Stimulated activated CD4-positive, alpha-beta T cell treated with anti-CD3 and anti-CD28 coated beads, TNF-alpha, amount 100 ng/mL, for 4 hours (primary cell): ENCODE results near the gene CLIP2.
"Not testable (repeated sequence)": the region's sequence is repeated elsewhere in the genome, so short reads cannot be mapped to it uniquely, and the experiment has no call there.

ENCODE experiments used
- DNase-seq, 3 experiments: peaks; one replicate each; pipeline ENCODE4 v3.0.0-alpha.2; 2020; ENCODE audit warnings: low read depth in 3 of 3

Gene CLIP2

GRCh38 chr7:74289018-74289658 lies at the start of gene CLIP2:
Gene CLIP2, plus strand, starts transcription at chr7:74289407. Its CDS starts 28,140 bp downstream, at chr7:74317547.
- peak; percentile 54 to 71 (median 60) for DNase-seq

GRCh38 chr7:74240482-74240881 lies 48.7 kb upstream of the CLIP2 start:
- no peak for DNase-seq

DNA sequence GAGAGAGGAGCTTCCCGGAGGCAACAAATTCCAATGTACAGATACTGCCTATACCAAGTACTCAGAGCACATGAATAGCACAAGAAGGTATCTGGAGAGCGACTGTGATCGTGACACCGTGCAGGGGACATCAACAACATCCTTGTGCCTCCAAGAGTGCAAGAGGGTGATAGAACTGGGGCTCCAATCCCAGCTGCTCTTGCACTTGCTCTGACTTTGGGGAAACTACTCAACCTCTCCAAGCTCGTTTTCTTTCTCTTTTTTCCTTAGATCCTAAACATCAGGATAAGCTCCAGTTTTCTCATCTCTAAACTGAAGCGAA lies 47.1 kb upstream of the CLIP2 start:
- no peak for DNase-seq

GRCh38 chr7:74246497-74246896 lies 42.7 kb upstream of the CLIP2 start:
- DNase-seq = no peak

- DNase-seq = no peak
Measured at GRCh38 chr7:74248156-74248555, 41.1 kb upstream of the CLIP2 start.

- DNase-seq = not testable (repeated sequence)
Measured at GRCh38 chr7:74249058-74249457, 40.1 kb upstream of the CLIP2 start.

DNA sequence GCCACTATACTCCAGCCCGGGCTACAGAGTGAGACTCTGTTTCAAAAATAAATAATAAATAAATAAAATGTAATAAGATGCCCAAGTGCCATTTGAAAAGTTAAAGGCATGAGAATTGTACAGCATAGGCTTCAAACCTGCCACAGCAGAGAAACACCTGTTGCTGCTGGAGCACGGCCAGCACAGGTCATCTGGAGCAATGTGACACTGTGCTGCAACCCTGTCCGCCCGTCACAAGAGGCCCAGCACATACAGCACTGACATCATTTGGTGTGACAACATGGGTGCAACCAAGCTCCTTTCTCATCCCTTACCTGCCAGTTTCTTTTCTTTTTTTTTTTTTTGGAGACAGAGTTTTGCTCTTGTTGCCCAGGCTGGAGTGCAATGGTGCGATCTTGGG lies 36.3 kb upstream of the CLIP2 start:
- DNase-seq = no peak

DNA sequence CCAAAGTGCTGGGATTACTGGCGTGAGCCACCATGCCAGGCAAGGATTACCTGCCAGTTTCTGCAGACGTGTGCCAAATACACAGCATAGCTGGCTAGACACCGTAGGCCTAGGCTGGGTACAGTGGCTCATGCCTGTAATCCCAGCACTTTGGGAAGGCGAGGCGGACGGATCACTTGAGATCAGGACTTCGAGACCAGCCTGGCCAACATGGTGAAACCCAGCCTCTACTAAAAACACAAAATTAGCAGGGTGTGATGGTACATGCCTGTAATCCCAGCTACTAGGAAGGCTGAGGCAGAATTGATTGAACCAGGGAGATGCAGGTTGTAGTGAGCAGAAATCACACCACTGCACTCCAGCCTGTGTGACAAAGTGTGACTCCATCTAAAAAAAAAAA lies 35.9 kb upstream of the CLIP2 start:
- DNase-seq = no peak

DNA sequence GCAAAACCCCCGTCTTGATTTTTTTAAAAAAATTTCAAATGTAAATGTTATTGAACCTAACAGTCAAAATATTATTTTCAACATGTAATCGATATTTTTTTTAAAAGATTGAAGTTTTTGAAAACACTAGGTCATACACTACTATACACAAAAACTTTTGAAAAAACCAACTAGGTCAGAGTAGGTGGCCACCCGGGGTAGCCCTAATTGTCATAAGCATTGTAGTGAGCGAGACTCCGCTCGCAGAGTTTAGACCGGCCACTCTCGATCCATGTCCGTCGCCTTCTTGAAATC lies 35.4 kb upstream of the CLIP2 start:
- DNase-seq = no peak

DNA sequence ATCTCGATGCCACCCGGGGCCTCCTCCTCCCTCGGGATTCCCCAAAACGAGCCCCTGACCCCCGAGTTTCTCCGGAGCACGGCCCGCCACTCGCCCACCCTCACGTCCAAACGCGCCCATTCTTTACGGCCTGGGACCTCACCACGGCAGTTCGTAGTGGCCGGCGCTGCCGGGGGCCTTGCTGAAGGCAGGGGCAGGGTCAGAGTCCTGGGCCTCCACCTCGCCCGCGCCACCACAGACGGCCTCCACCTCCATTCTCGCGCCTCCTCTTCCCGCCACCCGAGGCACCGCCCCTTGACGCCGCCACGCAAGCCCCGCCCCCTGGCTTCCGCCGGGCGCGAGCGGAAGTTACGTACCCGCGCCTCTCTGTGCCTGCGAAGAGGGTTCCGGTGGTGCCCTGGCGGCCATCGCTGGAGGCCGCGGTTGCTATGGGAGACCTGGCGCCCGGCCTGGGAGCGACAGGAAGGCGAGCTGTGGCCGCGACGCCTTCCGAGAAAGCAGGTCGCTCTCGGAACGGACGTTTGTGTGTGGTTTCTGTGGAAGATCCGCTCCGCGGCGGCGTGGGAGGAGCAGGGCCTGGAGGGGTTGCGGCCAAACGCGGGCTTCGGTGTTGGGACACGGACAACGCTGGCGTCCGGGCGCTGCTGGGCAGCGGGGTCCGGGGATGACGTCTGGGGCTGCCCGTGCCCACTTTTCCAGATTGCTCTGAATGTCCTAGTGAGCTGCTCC lies 34.9 kb upstream of the CLIP2 start, which contains the start of gene RFC2:
Gene RFC2, minus strand, starts transcription at position 271 of the 729 bp plus-strand sequence. Its CDS starts 16 bp downstream, at position 255.
- peak; percentile 93 to 96 (median 94) for DNase-seq

DNA sequence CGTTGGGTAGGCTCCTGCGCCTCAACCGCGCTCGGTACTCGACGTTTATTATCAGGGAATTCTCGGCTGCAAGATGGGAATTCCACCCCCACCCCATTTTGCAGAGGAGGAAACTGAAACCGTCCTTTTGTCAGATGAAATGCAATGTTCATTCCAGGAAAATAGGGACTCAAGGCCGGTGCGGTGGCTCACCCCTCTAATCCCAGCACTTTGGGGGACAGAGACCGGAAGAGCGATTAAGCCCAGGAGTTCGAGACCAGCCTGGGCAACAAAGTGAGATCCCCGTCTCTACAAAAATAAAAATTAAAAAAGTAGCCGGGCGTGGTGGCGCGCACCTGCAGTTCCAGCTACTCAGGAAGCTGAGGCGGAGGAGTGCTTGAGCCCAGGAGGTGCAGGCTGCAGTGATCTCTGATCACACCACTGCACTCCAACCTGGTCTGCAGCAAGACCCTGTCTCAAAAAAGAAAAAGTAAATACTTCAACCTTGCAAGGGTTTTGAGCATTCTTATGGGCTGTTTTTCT lies 34.3 kb upstream of the CLIP2 start:
- no peak for DNase-seq

DNA sequence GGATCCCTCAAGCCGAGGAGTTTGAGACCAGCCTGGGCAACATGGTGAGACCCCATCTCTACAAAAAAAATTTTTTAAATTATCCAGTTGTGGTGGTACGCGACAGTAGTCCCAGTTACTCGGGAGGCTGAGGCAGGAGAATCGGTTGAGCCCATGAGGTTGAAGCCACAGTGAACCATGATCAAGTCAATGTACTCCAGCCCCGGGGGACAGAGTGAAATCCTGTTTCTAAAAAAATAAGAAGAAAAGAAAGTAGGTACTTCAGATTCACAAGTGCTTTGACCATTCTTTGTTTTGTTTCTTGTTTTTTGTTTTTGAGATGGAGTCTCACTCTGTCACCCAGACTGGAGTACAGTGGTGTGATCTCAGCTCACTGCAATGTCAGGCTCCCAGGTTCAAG lies 33.7 kb upstream of the CLIP2 start:
- not testable (repeated sequence) for DNase-seq

- DNase-seq = no peak
Measured at GRCh38 chr7:74256491-74257408, 32.5 kb upstream of the CLIP2 start.

DNA sequence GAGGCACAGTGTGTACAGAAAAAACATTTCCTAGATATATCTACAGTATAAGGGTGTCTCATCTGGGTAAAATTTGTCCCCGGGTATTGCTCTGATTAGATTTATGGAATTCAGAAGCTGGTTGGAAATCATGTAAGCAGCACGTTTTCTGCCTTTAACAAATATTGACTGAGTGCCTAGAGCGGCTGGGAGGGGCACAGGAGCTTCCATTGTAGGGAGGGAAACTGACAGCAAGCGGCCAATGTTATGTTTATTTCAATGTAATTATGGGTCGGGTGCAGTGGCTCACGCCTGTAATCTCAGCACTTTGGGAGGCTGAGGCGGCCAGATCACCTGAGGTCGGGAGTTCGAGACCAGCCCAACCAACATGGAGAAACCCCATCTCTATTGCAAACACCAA lies 30.6 kb upstream of the CLIP2 start:
- no peak for DNase-seq

DNA sequence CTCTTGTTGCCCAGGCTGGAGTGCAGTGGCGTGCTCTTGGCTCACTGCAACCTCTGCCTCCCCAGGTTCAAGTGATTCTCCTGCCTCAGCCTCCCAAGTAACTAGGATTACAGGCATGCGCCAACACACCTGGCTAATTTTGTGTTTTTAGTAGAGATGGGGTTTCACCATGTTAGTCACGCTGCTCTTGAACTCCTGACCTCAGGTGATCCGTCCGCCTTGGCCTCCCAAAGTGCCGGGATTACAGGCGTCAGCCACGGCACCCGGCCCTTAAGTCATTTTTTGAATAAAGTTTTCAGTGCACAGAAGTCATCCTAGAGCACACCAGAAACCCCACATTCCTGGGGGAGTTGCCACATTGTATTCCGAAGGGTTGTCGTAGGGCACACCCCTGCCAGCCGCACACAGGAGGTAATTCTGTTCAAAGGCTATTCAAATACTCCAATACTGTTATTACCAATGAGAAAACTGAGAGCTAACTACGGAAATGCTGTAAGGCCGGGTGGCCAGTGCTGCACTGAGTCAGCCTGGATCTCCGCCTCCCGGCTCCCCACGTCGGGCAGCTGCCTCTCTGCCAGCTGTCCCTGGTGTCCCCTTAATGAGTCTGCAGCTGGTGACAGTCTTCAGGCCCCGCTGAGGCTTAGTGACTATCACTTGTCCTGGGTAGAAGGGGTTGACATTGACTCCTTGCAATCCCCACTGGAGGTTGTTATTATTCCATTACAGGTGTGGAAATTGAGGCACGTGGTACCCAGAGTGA lies 26.4 kb upstream of the CLIP2 start:
- no peak for DNase-seq

DNA sequence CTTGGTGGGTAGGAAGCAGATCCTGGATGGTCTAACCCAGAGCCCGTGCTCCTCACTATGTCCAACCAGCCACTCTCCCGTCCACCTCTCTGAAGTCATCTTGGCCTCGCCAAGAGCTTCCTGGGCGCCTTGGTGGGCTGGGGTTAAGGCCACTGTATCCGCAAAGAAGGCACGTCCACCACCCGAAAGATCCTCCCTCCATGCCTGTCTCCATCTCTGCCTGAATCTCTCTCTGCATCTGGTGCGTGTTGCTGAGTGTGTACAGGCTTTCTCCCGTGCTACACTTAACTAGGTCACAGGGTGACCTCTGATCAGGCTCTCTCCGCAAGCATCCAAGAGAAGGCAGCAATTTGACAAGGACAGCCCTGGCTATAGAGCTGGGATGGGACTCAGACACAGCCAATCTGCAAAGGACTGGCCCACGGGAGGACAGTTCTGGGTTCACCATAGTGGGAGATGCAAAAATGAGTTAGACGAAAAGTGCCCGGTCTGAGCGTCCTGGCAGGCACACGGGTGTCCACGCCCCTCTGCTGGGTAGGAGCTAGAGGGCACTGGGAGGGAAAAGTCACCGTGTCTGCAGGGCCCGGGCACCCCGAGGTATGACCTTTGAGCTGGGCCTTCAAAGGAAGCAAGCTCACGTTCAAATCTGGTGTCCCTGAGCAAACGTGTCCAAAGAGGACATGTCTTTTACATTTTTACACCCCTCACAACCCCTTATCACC lies 25.6 kb upstream of the CLIP2 start:
- no peak for DNase-seq

DNA sequence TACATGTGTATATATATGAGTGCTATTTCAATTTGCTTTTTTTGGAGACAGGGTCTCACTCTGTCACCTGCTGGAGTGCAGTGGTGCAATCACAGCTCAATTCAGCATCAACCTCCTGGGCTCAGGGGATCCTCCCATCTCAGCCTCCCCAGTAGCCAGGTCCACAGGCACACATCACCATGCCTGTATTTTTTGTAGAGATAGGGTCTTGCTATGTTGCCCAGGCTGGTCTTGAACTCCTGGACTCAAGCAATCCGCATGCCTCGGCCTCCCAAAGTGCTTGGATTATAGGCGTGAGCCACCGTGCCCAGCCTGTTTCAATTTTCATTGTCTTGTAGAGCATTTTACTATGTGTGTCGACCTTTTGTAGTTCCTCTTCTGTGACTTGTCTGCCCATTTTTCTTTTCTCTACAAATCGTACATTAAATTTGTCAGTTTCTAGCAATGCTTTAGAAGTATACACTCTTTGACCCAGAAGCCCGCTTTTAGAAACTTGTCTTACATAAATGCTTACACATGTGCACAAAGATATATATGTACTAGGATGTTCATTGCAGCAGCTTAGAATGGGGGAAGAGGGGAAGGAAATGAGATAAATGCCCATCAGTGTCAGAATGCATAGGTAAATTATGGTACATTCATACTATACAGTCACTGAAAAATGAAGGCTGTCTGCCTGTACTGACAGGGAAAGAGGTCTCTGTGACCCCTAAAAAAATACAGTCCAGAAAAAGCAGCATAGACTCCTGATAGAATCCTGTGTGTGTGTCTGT lies 22.8 kb upstream of the CLIP2 start:
- no peak for DNase-seq

DNA sequence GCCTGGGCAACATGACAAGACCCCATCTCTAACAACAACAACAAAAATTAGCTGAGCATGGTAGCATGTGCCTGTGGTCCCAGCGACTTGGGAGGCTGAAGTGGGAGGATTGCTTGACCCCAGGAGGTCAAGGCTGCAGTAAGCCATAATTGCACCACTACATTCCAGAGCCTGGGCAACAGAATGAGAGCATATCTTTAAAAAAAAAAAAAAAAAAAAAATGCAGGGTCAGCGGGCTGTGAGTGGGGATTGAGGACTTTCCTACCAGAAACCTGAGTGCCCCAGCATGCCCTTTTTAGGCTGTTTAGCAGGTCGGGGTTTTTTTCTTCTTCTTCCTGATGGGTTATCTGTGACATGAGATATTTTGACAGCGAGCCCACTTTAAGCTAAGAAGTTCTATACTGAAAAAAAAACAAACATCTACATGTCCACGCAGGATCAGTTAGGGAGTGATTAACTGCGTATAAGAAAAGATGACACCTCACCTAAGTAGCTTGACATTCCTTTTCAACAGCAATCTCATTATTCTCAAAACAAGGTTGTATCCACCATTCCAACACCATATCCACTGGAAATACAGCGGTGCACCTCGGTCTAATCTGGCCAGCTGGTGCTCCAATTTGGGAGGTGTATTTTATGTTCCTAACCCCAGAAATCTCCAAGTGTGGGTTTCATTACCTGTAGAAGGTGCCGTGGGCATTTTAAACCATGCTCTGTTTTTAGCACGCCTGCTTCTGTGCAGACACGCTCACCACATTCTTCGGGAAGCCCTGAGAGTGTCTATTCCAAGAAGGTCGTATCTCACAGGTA lies 21.2 kb upstream of the CLIP2 start:
- DNase-seq = no peak

DNA sequence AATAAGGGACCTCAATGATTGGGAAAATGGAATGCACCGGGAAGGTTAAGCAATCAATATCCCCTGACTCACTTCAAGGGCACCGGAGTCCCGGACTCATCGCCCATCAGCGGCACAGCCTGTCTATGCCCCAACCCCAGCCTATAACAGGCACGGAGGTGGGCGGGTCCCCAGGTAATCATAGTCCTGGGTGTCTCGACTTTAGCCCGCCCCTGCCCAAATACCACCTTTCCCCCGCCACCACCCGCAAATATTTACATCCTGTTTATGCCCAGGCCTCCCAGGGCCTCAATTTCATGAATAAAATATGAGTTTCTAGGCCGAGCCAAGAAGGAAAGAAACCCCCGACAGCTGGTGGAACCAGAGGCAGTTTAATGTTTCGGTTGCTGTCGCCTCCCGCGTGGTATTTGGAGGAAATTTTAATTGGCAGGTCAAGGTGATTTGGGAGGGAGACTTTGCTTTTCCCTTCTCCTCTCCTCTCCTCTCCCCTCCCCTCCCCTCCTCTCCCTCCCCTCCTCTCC lies 19.4 kb upstream of the CLIP2 start:
- peak; percentile 17 to 35 (median 31) for DNase-seq
